Lower leg skin (tissue), 4 donors: ENCODE results near the gene IQCC. TPM values are rescaled to one million over a fixed set of nuclear protein-coding genes. Genes with fewer than 3 reads are reported as not detected.

Experiments
- DNase-seq, 2 donors: peaks; one replicate each; pipeline ENCODE4 v3.0.0-alpha.2; 2019; ENCODE audit warnings: low spot score in 2 of 2
- H3K4me3 ChIP-seq: fragments of 200-600 bp; sonication (generic); 2 replicates; pipeline ENCODE4 v1.5.1; 2017; ENCODE audit warnings: mild to moderate bottlenecking, low read depth; ENCODE audit not compliant: poor library complexity, severe bottlenecking
- POLR2A ChIP-seq, 2 donors: fragments of 450-650 bp; IDR thresholded peaks; one replicate each; pipeline ENCODE4 v1.6.1; 2016 to 2017; ENCODE audit warnings: antibody characterized with exemption in 2 of 2, mild to moderate bottlenecking in 1 of 2, moderate library complexity in 1 of 2
- WGBS, 2 donors: methylation state at CpG; one replicate each; pipeline ENCODE4 v1.1.5; 2018; 5-methylcytosine and 5-hydroxymethylcytosine counted together
- intact Hi-C: fragments of 100-400 bp; cut with DNase I; formaldehyde crosslinking; loops from one replicate; pipeline ENCODE4 v1.15.0; 2023; ENCODE audit warnings: low total_unique reads
- total RNA-seq, 4 donors: library from RNA; depleted of rRNA; stranded (reverse); fragments of >200 nt; gene quantifications; one replicate each; pipeline ENCODE4 v1.1.0, GENCODE V29; 2016
- TF ChIP-seq, protein P1 (sequence below), 3 donors: fragments of 450-650 bp; IDR thresholded peaks; one replicate each; pipeline ENCODE4 v1.5.1; 2016; ENCODE audit warnings: antibody characterized with exemption in 3 of 3, mild to moderate bottlenecking in 3 of 3, moderate library complexity in 2 of 3

IQCC gene
- total RNA-seq, 4 donors from 2014 or later: 3.4 to 6.5 (median 4.7) TPM

DNA sequence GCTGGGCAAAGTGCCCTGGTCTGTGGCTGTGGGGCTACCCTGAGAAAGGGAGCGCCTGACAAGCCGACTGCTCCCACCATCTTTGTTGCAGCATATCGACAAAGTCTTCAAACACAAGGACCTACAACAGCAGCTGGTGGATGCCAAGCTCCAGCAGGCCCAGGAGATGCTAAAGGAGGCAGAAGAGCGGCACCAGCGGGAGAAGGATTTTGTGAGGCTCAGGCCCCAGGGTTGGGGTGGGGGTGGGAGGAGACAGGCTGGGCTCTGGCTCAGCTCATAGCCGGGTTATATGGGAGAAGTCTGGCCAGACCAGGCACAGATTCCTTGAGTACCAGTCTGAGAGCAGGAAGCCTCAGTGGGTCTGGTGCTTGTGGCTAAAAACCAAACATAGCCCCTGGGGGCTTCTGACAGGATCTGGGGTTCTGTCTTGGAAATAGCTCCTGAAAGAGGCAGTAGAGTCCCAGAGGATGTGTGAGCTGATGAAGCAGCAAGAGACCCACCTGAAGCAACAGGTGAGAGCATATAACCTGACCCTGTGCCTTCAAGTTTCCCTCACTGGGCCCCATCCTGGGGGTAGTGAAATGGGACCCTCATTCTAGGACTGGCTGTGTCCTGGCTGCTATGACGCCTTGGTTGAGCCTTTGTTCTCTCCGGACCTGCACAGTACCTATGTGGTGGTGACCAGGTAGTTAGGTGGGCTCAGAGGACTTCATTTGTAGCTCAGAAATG, 13.1 kb upstream of the IQCC start:
- intact Hi-C loops: no loop called here
- no peak for TF ChIP-seq POLR2A (IDR thresholded peaks at IDR 0.05)
- TF ChIP-seq, protein P1, sequence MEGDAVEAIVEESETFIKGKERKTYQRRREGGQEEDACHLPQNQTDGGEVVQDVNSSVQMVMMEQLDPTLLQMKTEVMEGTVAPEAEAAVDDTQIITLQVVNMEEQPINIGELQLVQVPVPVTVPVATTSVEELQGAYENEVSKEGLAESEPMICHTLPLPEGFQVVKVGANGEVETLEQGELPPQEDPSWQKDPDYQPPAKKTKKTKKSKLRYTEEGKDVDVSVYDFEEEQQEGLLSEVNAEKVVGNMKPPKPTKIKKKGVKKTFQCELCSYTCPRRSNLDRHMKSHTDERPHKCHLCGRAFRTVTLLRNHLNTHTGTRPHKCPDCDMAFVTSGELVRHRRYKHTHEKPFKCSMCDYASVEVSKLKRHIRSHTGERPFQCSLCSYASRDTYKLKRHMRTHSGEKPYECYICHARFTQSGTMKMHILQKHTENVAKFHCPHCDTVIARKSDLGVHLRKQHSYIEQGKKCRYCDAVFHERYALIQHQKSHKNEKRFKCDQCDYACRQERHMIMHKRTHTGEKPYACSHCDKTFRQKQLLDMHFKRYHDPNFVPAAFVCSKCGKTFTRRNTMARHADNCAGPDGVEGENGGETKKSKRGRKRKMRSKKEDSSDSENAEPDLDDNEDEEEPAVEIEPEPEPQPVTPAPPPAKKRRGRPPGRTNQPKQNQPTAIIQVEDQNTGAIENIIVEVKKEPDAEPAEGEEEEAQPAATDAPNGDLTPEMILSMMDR (IDR thresholded peaks at IDR 0.05): no peak
- no peak for DNase-seq
- WGBS, 2 donors: 80 to 93% methylated on average over 7 to 8 of the region's 8 CpGs
- no peak overlapping the region for H3K4me3 ChIP-seq

DNA sequence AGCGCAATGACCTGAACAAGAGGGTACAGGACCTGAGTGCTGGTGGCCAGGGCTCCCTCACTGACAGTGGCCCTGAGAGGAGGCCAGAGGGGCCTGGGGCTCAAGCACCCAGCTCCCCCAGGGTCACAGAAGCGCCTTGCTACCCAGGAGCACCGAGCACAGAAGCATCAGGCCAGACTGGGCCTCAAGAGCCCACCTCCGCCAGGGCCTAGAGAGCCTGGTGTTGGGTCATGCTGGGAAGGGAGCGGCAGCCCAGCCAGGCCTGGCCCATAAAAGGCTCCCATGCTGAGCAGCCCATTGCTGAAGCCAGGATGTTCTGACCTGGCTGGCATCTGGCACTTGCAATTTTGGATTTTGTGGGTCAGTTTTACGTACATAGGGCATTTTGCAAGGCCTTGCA, 10.5 kb upstream of the IQCC start:
- intact Hi-C loops: no loop called here
- no peak for DNase-seq
- no peak overlapping the region for H3K4me3 ChIP-seq
- WGBS, 2 donors: 95 to 97% methylated on average over 3 to 6 of the region's 6 CpGs
- no peak for TF ChIP-seq POLR2A (IDR thresholded peaks at IDR 0.05)

DNA sequence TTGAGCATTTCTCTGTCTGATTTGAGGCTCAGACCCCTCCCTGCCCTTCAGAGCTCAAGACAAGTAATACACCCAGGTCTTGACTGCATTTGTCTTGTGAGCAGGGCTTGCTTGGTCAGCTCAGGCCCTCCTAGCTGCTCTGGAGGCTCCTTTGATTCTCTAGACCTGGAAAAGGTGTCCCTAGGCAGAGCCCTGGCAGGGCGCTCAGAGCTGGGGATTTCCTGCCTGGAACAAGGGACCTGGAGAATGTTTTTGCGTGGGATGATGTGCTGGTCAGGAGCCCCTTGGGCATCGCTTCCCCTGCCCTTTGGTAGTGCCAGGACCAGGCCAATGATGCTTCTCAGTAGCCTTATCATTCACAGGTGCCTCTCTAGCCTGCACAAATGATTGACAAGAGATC, 9.9 kb upstream of the IQCC start:
- no peak for DNase-seq
- TF ChIP-seq, protein P1 (IDR thresholded peaks at IDR 0.05): no peak
- no peak for TF ChIP-seq POLR2A (IDR thresholded peaks at IDR 0.05)
- WGBS, 2 donors: 79 to 83% methylated on average over 2 to 3 of the region's 3 CpGs
- intact Hi-C loops: no loop called here
- no peak overlapping the region for H3K4me3 ChIP-seq

DNA sequence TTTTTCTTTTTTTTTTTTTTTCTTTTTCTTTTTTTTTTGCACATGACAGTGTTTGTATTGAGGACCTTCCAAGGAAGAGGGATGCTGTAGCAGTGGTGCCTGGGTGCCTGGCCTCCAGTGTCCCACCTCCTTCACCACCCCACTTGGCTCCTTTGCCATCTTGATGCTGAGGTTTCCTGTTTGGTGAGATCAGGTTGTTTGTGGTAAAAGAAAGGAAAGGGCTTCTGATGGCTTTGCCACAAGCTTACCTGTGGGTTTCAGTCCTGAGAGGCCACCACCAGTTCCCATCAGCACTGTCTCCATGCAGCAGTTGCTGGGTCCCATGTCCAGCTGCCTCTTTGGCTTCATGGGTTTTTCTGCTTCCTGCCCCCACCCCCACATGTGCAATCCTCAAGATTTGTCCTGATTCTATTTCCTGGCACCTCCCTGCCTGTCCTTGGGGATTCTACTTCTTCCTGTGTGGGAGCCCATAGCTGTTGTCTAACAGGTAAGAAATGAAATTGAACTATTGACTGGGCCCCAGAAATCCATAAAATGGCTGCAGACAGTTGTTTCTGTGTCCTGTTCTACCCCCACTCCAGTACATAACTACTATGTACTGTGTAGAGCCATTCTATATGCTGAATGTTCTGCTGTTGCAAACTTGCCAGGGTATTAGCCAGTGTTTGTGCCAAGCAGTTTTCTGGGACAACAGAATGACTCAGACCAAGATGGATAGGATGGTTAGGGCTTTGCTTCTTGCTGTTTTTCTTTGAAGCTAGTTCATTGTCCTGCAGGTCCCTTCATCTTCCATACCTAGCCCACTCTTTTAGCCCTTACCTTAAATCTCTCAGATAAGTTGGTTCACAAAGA, 9.3 kb upstream of the IQCC start:
- no peak for TF ChIP-seq POLR2A (IDR thresholded peaks at IDR 0.05)
- TF ChIP-seq, protein P1 (IDR thresholded peaks at IDR 0.05): no peak
- intact Hi-C loops: no loop called here
- DNase-seq: no peak
- no peak overlapping the region for H3K4me3 ChIP-seq

DNA sequence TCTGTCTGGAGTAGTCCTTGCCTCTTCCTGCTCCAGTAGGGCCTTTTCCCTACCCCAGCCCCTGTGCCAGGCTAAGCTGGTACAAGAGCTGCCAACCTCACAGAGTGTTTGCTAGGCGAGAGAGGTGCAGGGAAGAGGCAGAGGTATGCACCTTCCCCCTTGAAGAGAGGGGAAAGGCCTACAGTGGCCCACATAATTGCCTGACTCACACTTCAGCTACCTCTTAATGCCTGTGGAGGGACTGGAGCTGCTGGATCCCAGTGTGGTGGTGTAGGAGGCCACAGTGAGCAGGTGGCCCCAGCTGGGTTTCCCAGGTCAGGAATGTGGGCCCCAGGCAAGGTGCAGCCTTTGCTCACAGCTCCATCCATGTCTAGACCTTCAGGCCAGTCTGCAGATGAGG, 8.4 kb upstream of the IQCC start:
- 84 to 92% methylated on average over 1 of the region's 1 CpG for WGBS, 2 donors
- TF ChIP-seq, protein P1 (IDR thresholded peaks at IDR 0.05): no peak
- no peak for TF ChIP-seq POLR2A (IDR thresholded peaks at IDR 0.05)
- intact Hi-C loops: no loop called here

DNA sequence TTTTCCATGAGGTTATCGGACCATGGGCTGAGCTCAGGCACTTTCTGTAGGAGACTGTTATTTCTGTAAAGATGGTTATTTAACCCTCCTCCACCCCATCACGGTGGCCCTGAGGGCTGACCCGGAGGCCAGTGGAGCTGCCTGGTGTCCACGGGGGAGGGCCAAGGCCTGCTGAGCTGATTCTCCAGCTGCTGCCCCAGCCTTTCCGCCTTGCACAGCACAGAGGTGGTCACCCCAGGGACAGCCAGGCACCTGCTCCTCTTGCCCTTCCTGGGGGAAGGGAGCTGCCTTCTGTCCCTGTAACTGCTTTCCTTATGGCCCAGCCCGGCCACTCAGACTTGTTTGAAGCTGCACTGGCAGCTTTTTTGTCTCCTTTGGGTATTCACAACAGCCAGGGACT, 7.6 kb upstream of the IQCC start:
- H3K4me3 ChIP-seq: no peak overlapping the region
- TF ChIP-seq, protein P1 (IDR thresholded peaks at IDR 0.05): no peak
- TF ChIP-seq POLR2A (IDR thresholded peaks at IDR 0.05): no peak
- WGBS, 2 donors: 76 to 81% methylated on average over 6 of the region's 6 CpGs
- no peak for DNase-seq
- intact Hi-C loops: no loop called here

More for the DNA sequence above, 8.4 kb upstream of the IQCC start:
- DNase-seq: no peak
- no peak overlapping the region for H3K4me3 ChIP-seq
